ENCODE measurements around the gene FBXO9. TPM values are rescaled to one million over a fixed set of nuclear protein-coding genes. Genes with fewer than 3 reads are reported as not detected.

The FBXO9 gene
- 31.5 to 41.0 TPM (median 33.9 TPM) in 5 replicates for total RNA-seq (2022; extraction: Qiagen RNA extraction)

GRCh38 chr6:53065266-53066076 lies at the start of gene FBXO9:
Gene FBXO9, plus strand, starts transcription at chr6:53065404. Its CDS starts 386 bp downstream, at chr6:53065790.

GRCh38 chr6:53148684-53149083 lies 83.5 kb downstream of the FBXO9 start, which contains the start of gene GCM1:
Gene GCM1, minus strand, starts transcription at chr6:53148841. Its CDS starts 3,209 bp downstream, at chr6:53145632.

Other genes with a start within 250 kb of the FBXO9 start
- not detected in 5 replicates for gene GSTA5, start 224.6 kb upstream of the FBXO9 start, total RNA-seq (2022; extraction: Qiagen RNA extraction)
- not detected in 5 replicates for gene GSTA3, start 155.7 kb upstream of the FBXO9 start, total RNA-seq (2022; extraction: Qiagen RNA extraction)
- 7.6 to 9.7 TPM (median 8.7 TPM) in 5 replicates for gene GSTA4, start 70.1 kb upstream of the FBXO9 start, total RNA-seq (2022; extraction: Qiagen RNA extraction)
- 2.0 to 3.3 TPM (median 3.0 TPM) in 5 replicates for gene CILK1, start 3.6 kb upstream of the FBXO9 start, total RNA-seq (2022; extraction: Qiagen RNA extraction)
- 0.05 to 0.07 TPM in 2 of 5 replicates, not detected in the others for gene GCM1, start 83.4 kb downstream of the FBXO9 start, total RNA-seq (2022; extraction: Qiagen RNA extraction)

Measured in A549 treated with dexamethasone at 1 μM for 4 hours (cell line).